HUES48 (cell line): Measurements from ENCODE around the gene OR2AJ1.
"Not testable (repeated sequence)": the region's sequence is repeated elsewhere in the genome, so short reads cannot be mapped to it uniquely, and the experiment has no call there.

Experiments
- H3K27ac ChIP-seq: one replicate; pipeline ENCODE4 v1.7.0; 2013; ENCODE audit warnings: low read depth, low read length, inconsistent platforms
- H3K27me3 ChIP-seq: 2 replicates; pipeline ENCODE4 v1.6.1; 2013; ENCODE audit warnings: mild to moderate bottlenecking, low read length; ENCODE audit not compliant: control insufficient read depth, insufficient read depth
- H3K36me3 ChIP-seq: 2 replicates; pipeline ENCODE4 v1.6.1; 2013; ENCODE audit warnings: low read length; ENCODE audit not compliant: control insufficient read depth, insufficient read depth
- H3K4me1 ChIP-seq: 2 replicates; pipeline ENCODE4 v1.6.1; 2013; ENCODE audit warnings: mild to moderate bottlenecking, low read length; ENCODE audit not compliant: control insufficient read depth, insufficient read depth
- H3K4me3 ChIP-seq: 2 replicates; pipeline ENCODE4 v1.5.1; 2013; ENCODE audit warnings: mild to moderate bottlenecking, low read depth, low read length
- H3K9ac ChIP-seq: 2 replicates; pipeline ENCODE4 v1.6.1; 2013; ENCODE audit warnings: mild to moderate bottlenecking, low read depth, low read length, moderate library complexity
- H3K9me3 ChIP-seq: 2 replicates; pipeline ENCODE4 v1.6.1; 2013; ENCODE audit warnings: low read length; ENCODE audit not compliant: control insufficient read depth, insufficient read depth

OR2AJ1 gene

GRCh38 chr1:247914941-247915662, 9.6 kb upstream of the OR2AJ1 start:
- Histone ChIP-seq H3K9ac (no peak overlapping the region), H3K4me1 (no peaks in the 10 kb centered on the region), H3K27ac (no peak overlapping the region), H3K27me3 (no peaks in the 10 kb centered on the region), H3K9me3 (peaks cover 83% of the 10 kb centered on the region), H3K36me3 (no peaks in the 10 kb centered on the region), H3K4me3 (no peak overlapping the region)

GRCh38 chr1:247919952-247920351, 4.7 kb upstream of the OR2AJ1 start, which contains the start of gene OR2T8:
OR2T8 (plus strand) TSS chr1:247920252; CDS start chr1:247921018, 766 bp downstream.
- Histone ChIP-seq H3K9me3 (peaks cover 82% of the 10 kb centered on the region), H3K36me3 (no peaks in the 10 kb centered on the region), H3K9ac (no peak within 1 kb of the TSS), H3K4me1 (no peaks in the 10 kb centered on the region), H3K27ac (no peak within 1 kb of the TSS), H3K27me3 (no peaks in the 10 kb centered on the region), H3K4me3 (no peak within 1 kb of the TSS)

- Histone ChIP-seq H3K4me1 (no peaks in the 10 kb centered on the region), H3K9me3 (peaks cover 81% of the 10 kb centered on the region), H3K27ac (no peak overlapping the region), H3K9ac (no peak overlapping the region), H3K4me3 (no peak overlapping the region), H3K36me3 (no peaks in the 10 kb centered on the region), H3K27me3 (no peaks in the 10 kb centered on the region)
These were observed 748 bp upstream of the OR2AJ1 start for GRCh38 chr1:247923941-247924340.

- H3K36me3 ChIP-seq = no peaks in the 10 kb centered on the region
- H3K4me1 ChIP-seq = no peaks in the 10 kb centered on the region
- no peak overlapping the region for H3K9ac ChIP-seq
- no peak overlapping the region for H3K4me3 ChIP-seq
- peaks cover 90% of the 10 kb centered on the region for H3K9me3 ChIP-seq
- no peak overlapping the region for H3K27ac ChIP-seq
- no peaks in the 10 kb centered on the region for H3K27me3 ChIP-seq
These were observed 9.3 kb downstream of the OR2AJ1 start for GRCh38 chr1:247933989-247934388.

- H3K4me3 ChIP-seq = 0 out of 2 replicates have a peak overlapping the region, but pooled peaks have one; percentile 19
- H3K4me1 ChIP-seq = no peaks in the 10 kb centered on the region
- H3K36me3 ChIP-seq = no peaks in the 10 kb centered on the region
- H3K27me3 ChIP-seq = no peaks in the 10 kb centered on the region
- H3K27ac ChIP-seq = no peak overlapping the region
- H3K9ac ChIP-seq = no peak overlapping the region
- peaks cover 88% of the 10 kb centered on the region for H3K9me3 ChIP-seq
These were observed 11.1 kb downstream of the OR2AJ1 start for GRCh38 chr1:247935781-247936180.

GRCh38 chr1:247936415-247936814, 11.7 kb downstream of the OR2AJ1 start:
- H3K4me1 ChIP-seq = no peaks in the 10 kb centered on the region
- H3K27me3 ChIP-seq = no peaks in the 10 kb centered on the region
- H3K27ac ChIP-seq = no peak overlapping the region
- H3K9me3 ChIP-seq = peaks cover 88% of the 10 kb centered on the region
- no peak overlapping the region for H3K9ac ChIP-seq
- H3K4me3 ChIP-seq = peak overlapping the region; percentile 19; the same call in 1 of the 2 replicates
- H3K36me3 ChIP-seq = no peaks in the 10 kb centered on the region

GRCh38 chr1:247936965-247937734, 12.5 kb downstream of the OR2AJ1 start:
- H3K4me1 ChIP-seq, H3K4me3 ChIP-seq, H3K36me3 ChIP-seq, H3K27me3 ChIP-seq, H3K9ac ChIP-seq, H3K27ac ChIP-seq: not testable (repeated sequence)
- H3K9me3 ChIP-seq = peaks cover 90% of the 10 kb centered on the region

- Histone ChIP-seq H3K9ac (no peak overlapping the region), H3K9me3 (peaks cover 95% of the 10 kb centered on the region), H3K27me3 (no peaks in the 10 kb centered on the region), H3K4me1 (no peaks in the 10 kb centered on the region), H3K36me3 (no peaks in the 10 kb centered on the region), H3K27ac (no peak overlapping the region), H3K4me3 (no peak overlapping the region)
These were observed 17.9 kb downstream of the OR2AJ1 start for GRCh38 chr1:247942624-247943023.

GRCh38 chr1:247948558-247948957, 23.9 kb downstream of the OR2AJ1 start, which contains the start of gene OR2L8:
OR2L8 (plus strand) TSS chr1:247948858; CDS start chr1:247948858, 0 bp downstream.
- Histone ChIP-seq H3K36me3 (no peaks in the 10 kb centered on the region), H3K27me3 (no peaks in the 10 kb centered on the region), H3K4me3 (no peak within 1 kb of the TSS), H3K27ac (no peak within 1 kb of the TSS), H3K9ac (no peak within 1 kb of the TSS), H3K9me3 (peaks cover 84% of the 10 kb centered on the region), H3K4me1 (no peaks in the 10 kb centered on the region)

- Histone ChIP-seq H3K9me3 (peaks cover 45% of the 10 kb centered on the region), H3K4me1 (no peaks in the 10 kb centered on the region), H3K27me3 (no peaks in the 10 kb centered on the region), H3K4me3 (no peak overlapping the region), H3K36me3 (no peaks in the 10 kb centered on the region), H3K9ac (no peak overlapping the region), H3K27ac (no peak overlapping the region)
These were observed 28.7 kb downstream of the OR2AJ1 start for GRCh38 chr1:247953408-247953807.

GRCh38 chr1:247961791-247962190, 37.1 kb downstream of the OR2AJ1 start:
- Histone ChIP-seq H3K9ac (no peak overlapping the region), H3K4me1 (no peaks in the 10 kb centered on the region), H3K27ac (no peak overlapping the region)

More at GRCh38 chr1:247961791-247962190, 37.1 kb downstream of the OR2AJ1 start:
- H3K27me3 ChIP-seq = no peaks in the 10 kb centered on the region
- H3K4me3 ChIP-seq = no peak overlapping the region
- H3K36me3 ChIP-seq = no peaks in the 10 kb centered on the region
- peaks cover 56% of the 10 kb centered on the region for H3K9me3 ChIP-seq
